Loucy (cell line): ENCODE measurements around the gene B3GAT2.

Source experiments
- EZH2phosphoT487 ChIP-seq: fragments of 200-600 bp; IDR thresholded peaks from 2 replicates; pipeline ENCODE4 v1.6.1; 2018; ENCODE audit warnings: antibody characterized with exemption, mild to moderate bottlenecking, moderate library complexity, borderline replicate concordance
- TF ChIP-seq, protein P1 (sequence below): fragments of 200-600 bp; sonication (generic); conservative IDR thresholded peaks from 2 replicates; pipeline ENCODE4 v1.5.1; 2014; ENCODE audit warnings: mild to moderate bottlenecking, antibody characterized with exemption, low read length

DNA sequence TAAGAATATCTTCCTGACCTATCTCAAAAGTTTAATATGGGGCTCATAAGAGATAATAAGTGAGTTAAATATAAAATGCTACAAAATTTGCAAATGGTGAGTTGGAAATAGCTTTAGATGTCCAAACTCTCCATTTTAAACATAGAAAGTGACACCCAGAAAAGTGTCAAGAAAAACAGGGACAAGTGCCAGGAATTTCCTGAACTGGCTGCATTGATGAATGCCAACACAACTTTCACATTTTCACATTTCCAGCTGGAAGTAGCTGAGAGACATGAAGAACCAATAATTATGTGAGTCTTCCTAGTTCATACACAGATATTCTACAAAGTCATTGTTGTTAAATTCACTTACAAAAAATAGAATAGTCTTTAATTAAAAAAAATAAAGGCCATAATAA, 38.6 kb upstream of the B3GAT2 start:
- TF ChIP-seq, protein P1, sequence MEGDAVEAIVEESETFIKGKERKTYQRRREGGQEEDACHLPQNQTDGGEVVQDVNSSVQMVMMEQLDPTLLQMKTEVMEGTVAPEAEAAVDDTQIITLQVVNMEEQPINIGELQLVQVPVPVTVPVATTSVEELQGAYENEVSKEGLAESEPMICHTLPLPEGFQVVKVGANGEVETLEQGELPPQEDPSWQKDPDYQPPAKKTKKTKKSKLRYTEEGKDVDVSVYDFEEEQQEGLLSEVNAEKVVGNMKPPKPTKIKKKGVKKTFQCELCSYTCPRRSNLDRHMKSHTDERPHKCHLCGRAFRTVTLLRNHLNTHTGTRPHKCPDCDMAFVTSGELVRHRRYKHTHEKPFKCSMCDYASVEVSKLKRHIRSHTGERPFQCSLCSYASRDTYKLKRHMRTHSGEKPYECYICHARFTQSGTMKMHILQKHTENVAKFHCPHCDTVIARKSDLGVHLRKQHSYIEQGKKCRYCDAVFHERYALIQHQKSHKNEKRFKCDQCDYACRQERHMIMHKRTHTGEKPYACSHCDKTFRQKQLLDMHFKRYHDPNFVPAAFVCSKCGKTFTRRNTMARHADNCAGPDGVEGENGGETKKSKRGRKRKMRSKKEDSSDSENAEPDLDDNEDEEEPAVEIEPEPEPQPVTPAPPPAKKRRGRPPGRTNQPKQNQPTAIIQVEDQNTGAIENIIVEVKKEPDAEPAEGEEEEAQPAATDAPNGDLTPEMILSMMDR = no peak
- no peak for TF ChIP-seq EZH2phosphoT487
